ENCODE results near the gene LPCAT2. TPM values are rescaled to one million over a fixed set of nuclear protein-coding genes. Genes with fewer than 3 reads are reported as not detected.

Gene LPCAT2
- total RNA-seq, 1 donor from 2014 or later: 2.8 TPM

GRCh38 chr16:55552621-55553020 lies 43.7 kb downstream of the LPCAT2 start:
- peak in 1 of 2 donors; percentile 81 for DNase-seq (ENCODE audit: low read depth in 2 of 2)

- DNase-seq (ENCODE audit: low read depth in 2 of 2): no peak
Measured at GRCh38 chr16:55555436-55555835, 46.6 kb downstream of the LPCAT2 start.

- DNase-seq (ENCODE audit: low read depth in 2 of 2): no peak
Measured at GRCh38 chr16:55557186-55557585, 48.3 kb downstream of the LPCAT2 start.

GRCh38 chr16:55559233-55559632 lies 50.4 kb downstream of the LPCAT2 start:
- peak in 1 of 2 donors; percentile 72 for DNase-seq (ENCODE audit: low read depth in 2 of 2)

GRCh38 chr16:55559933-55560516 lies 51.2 kb downstream of the LPCAT2 start:
- DNase-seq (ENCODE audit: low read depth in 2 of 2): no peak

GRCh38 chr16:55561319-55561848 lies 52.5 kb downstream of the LPCAT2 start:
- no peak for DNase-seq (ENCODE audit: low read depth in 2 of 2)

GRCh38 chr16:55562936-55563335 lies 54.1 kb downstream of the LPCAT2 start:
- no peak for DNase-seq (ENCODE audit: low read depth in 2 of 2)

GRCh38 chr16:55563797-55564196 lies 54.9 kb downstream of the LPCAT2 start:
- DNase-seq (ENCODE audit: low read depth in 2 of 2): peak; percentile 13 to 74

GRCh38 chr16:55565086-55565485 lies 56.2 kb downstream of the LPCAT2 start:
- DNase-seq (ENCODE audit: low read depth in 2 of 2): no peak

- no peak for DNase-seq (ENCODE audit: low read depth in 2 of 2)
Measured at GRCh38 chr16:55566432-55567175, 57.7 kb downstream of the LPCAT2 start, which contains the start of gene CAPNS2. CAPNS2 (plus strand) TSS chr16:55566684; CDS start chr16:55566757, 73 bp downstream.

GRCh38 chr16:55567382-55567781 lies 58.5 kb downstream of the LPCAT2 start:
- DNase-seq (ENCODE audit: low read depth in 2 of 2): peak; percentile 37 to 48

GRCh38 chr16:55568207-55568606 lies 59.3 kb downstream of the LPCAT2 start:
- DNase-seq (ENCODE audit: low read depth in 2 of 2): no peak

GRCh38 chr16:55569025-55569424 lies 60.2 kb downstream of the LPCAT2 start:
- DNase-seq (ENCODE audit: low read depth in 2 of 2): peak; percentile 9 to 75

GRCh38 chr16:55570159-55570558 lies 61.3 kb downstream of the LPCAT2 start:
- DNase-seq (ENCODE audit: low read depth in 2 of 2): no peak

- DNase-seq (ENCODE audit: low read depth in 2 of 2): peak in 1 of 2 donors; percentile 15
Measured at GRCh38 chr16:55571191-55571897, 62.5 kb downstream of the LPCAT2 start.

- no peak for DNase-seq (ENCODE audit: low read depth in 2 of 2)
Measured at GRCh38 chr16:55572439-55572838, 63.6 kb downstream of the LPCAT2 start.

- DNase-seq (ENCODE audit: low read depth in 2 of 2): no peak
Measured at GRCh38 chr16:55574811-55575210, 65.9 kb downstream of the LPCAT2 start.

- no peak for DNase-seq (ENCODE audit: low read depth in 2 of 2)
Measured at GRCh38 chr16:55575496-55575895, 66.6 kb downstream of the LPCAT2 start.

- no peak for DNase-seq (ENCODE audit: low read depth in 2 of 2)
Measured at GRCh38 chr16:55576384-55576783, 67.5 kb downstream of the LPCAT2 start.

GRCh38 chr16:55577887-55578286 lies 69.0 kb downstream of the LPCAT2 start:
- DNase-seq (ENCODE audit: low read depth in 2 of 2): no peak

- no peak for DNase-seq (ENCODE audit: low read depth in 2 of 2)
Measured at GRCh38 chr16:55585631-55586030, 76.8 kb downstream of the LPCAT2 start.

GRCh38 chr16:55588799-55589198 lies 79.9 kb downstream of the LPCAT2 start:
- DNase-seq (ENCODE audit: low read depth in 2 of 2): no peak
